HG03439 (cell line): ENCODE data around the gene LSG1.
"Not testable (repeated sequence)": the region's sequence is repeated elsewhere in the genome, so short reads cannot be mapped to it uniquely, and the experiment has no call there.

Experiments
- ATAC-seq: cut with Tn5 transposase; IDR thresholded peaks from one replicate; pipeline ENCODE4 v1.9.1; 2021; ENCODE audit warnings: mild to moderate bottlenecking, moderate library complexity; ENCODE audit not compliant: unreplicated experiment

The LSG1 gene

DNA sequence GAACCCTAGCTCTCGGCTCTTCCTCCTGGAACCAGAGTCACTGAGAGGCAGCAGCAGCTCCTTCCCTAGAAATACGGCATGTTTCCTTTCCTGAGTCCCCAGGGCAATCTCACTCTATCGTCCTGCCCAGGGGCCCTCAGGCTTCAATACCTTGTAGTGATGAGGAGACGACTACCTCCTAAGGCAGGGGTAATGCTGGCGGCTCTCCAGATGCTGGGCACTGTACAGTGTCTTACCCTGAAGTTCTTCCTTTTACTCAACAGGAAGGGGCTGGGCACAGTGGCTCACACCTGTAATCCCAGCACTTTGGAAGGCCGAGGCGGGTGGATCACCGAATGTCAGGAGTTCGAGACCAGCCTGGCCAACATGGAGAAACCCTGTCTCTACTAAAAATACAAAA lies 52.2 kb downstream of the LSG1 start:
- no peak for ATAC-seq

DNA sequence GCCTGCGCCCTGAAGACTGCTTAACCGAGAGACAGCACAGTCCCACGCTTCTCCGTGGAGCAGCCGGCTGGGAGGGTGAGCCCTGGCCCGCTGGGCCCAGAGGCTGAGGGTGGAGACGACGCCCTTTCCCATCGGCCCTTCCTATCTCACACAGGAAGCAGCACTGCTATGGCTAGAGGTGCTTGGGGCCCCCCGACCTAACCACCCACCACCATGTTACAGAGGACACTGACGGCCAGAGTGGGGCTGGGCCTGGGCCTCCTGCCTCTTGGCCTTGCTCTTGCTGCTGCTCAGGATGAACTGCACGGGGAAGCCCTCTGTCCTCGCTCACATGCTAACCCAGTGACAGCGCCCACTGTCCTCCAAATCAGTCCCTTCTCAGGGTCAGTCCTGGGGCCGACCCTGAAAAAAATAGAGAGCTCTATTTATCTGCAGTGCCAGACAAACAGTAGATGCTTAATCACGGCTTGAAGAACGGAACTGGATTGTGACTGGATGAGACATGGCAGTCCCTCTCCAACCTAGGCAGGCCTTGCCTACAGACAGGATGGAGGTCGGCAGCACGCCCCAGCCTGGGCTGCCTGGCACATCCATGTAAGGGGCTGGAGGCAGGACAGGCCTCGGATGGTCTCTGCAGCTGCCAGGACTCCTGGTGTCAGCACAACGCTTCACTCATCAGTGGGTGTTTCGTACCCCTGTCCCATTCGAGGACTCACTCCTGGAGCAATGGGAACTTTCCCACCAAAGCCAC lies 53.0 kb downstream of the LSG1 start:
- no peak for ATAC-seq

DNA sequence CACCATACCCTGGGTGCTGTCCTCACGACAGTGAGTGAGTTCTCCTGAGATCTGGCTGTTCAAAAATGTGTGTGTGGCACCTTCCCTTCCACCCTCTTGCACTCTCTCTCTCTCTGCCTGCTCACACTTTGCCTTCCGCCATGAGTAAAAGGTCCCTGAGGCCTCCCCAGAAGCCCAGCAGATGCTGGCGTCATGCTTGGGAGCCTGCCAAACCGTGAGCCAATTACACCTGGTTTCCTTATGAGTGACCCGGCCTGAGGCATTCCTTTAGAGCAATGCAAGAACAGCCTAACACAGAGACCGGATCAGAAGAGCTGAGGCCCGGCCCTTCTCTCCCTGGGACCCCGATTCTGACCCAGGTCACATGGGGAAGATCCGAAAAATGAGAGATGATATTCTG lies 54.2 kb downstream of the LSG1 start:
- ATAC-seq, result no peak

DNA sequence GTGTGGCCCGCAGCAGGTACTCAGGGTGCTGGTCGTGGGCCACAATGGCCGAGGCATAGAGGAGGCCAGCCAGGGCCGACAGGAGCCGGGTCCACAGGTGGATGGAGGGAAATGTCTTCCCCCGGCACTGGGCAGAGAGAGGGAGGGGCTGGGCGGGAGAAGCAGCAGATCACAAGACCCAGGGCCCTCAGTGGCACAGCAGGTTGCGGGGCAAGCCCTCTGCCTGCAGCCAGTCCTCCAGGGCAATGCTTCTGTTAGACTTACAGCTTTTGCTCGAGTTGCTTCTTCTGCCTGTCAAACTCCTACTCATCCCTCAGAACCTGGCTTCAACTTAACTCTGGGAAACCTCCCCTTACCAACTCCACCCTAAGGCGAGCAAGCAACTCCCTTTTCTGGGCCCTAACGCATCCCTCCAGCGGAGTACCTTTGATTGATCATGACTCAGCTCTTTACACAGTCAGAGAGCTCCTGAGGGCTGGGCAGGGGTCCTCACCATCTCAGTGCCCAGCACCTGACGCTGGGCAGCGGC lies 54.8 kb downstream of the LSG1 start:
- no peak for ATAC-seq

DNA sequence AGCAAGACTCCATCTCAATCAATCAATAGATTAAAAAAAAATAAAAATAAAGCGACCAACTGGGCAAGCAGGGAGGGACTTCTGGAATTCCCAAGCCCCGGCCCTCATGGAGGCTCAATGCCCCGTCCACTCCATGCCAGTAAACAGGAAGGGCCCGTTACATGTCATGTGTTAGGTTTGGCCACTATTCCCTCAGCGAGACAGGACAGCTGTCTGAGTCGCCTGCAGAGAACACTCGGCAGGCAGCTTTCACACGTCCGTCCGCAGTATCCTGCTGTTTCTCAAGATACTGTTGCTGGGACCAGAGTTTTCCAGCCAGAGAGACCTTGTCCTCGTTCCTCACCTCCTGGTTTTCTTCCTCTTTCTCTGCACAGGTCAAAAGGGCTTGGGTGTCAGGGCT lies 56.8 kb downstream of the LSG1 start:
- ATAC-seq, result no peak

DNA sequence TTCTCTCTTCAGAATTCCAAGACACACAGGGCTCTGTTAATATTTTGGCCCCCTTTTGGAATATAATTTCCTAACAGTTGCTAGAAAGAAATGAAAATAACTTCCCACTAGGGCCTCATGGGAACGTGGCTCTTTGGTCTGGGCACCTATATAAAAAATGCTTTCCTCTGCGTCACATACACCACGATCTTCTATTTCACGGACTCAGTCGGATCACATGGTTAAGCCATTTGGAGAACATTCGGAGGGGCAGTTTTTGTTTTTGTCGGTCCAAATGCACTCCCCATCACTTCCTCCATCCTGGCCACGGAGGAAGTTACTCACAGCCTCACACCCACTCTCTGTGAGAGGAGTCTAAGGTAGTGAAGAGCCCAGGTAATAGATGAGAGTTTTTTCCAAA lies 59.8 kb downstream of the LSG1 start:
- ATAC-seq, result no peak

DNA sequence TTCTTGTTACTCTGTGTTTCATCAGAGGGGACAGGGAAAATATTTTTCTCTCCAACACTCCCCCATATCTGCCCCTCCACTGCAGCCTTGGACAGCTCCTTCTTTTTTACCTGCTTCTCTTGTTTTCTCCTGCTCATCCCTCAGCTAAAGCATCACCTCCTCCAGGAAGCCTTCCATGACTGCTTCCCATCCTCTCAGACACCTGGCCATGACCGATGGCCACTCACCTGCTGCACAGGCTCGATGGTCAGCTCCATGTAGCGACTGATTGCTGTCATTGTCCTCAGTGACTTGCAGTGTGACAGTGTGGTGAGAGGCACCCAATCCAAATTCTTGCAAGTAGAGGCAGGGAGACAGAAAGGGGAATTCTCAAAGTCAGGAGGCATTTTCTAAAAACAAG lies 61.3 kb downstream of the LSG1 start:
- no peak for ATAC-seq

DNA sequence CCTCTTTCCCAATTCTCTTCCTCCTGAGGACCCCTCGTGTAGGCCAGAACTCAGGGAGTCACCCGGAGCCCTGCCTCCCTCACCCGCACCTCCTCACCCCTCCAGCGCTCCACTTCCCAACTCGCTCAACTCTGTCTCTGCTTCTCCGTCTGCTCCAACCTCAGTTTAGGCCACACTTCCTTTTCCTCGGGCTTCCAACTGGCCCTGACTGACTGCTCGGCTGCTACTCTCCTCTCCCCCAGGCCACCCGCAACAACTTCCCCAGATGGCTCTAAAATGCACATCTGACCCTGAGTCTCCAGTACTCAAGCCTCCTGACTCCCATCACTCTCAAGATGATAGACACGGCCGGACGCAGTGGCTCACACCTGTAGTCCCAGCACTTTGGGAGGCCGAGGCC lies 62.4 kb downstream of the LSG1 start:
- no peak for ATAC-seq

DNA sequence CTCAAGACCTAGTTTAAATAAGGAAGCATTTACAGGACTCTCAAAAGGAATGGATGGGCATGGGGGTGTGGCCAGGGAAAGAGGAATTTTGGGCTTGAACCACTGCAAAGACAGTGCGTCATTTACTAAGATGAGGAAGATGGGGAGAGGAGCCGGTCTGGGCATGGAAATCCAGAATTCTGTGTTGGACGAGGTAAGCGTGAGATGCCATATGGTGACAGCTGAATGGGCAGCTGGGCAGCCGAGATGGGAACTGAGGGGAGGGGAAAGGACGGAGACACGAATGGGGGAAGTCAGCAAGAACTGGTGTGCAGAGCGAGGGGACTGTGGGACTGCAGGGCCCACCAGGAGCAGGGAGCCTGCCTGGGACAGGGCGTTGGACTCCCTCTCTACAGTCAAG lies 63.0 kb downstream of the LSG1 start:
- no peak for ATAC-seq

DNA sequence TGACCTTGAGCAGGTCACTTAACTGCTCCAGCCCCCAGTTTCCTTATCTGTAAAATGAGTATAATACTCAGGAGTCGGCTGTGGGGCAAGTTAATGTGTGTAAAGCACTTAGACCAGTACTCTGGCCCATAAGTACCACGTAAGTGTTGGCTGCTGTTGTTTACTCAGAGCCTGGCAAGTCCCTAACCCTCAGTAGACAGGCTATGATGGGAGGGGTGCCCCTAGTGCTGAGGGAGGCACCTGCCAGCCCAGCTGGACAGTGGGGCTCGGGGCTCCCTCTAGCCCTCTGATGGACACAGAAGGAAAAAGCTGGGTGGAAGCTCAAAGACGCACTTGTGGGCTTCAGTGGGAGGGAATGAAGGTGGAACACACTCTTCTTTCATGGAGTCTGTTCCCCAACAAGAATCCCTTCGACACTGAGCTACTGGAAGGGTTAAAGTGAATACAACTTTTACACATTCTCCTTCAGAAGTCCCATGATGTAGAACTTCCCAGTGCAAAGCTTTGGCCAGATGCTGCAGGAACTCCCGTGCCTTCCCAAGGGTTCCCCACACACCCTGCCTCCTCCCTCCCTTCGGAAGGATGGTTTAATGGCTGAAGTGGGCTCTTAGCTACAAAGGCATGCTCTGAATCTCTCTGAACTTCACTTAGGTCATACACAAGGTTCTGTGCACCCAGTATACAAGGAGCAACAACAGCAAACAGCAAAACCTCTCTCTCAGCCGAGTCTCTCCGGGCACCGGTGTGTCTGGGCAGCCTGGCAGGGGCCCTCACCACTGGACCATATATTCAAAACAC lies 64.2 kb downstream of the LSG1 start:
- no peak for ATAC-seq

DNA sequence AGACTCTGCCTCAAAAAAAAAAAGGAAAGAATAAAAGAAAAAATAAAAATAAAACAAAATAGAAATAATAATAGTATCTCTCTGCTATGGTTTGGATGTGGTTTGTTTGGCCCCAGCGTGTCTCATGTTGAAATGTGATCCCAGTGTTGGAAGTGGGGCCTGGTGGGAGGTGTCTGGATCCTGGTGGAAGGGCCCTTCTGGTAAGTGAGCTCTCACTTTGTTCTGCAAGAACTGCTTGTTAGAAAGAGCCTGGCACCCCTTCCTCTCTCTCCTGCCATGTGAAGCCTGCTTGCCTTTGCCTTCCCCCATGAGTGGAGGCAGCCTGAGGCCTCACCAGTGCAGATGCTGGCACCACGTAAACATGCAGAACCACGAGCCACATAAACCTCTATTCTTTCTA lies 65.0 kb downstream of the LSG1 start:
- no peak for ATAC-seq

DNA sequence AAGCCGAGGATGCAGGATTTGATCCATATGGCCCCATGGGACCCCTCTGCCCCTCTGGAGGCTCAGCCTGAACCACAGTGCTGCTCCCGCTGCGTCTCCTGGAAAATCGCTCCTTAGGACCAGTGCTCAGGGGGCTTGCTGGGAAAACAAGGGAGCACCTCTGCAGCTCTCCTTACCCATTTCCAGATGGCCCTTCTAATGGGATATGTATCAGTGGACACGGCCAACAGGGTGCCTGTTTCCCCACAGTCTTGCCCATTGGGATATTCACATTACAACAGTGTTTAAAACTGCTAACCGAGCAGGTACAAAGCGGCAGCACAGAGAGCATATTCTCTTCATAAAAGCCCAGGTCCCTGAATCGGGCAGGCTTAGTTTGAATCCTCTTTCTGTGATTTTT lies 65.8 kb downstream of the LSG1 start:
- ATAC-seq, result no peak

DNA sequence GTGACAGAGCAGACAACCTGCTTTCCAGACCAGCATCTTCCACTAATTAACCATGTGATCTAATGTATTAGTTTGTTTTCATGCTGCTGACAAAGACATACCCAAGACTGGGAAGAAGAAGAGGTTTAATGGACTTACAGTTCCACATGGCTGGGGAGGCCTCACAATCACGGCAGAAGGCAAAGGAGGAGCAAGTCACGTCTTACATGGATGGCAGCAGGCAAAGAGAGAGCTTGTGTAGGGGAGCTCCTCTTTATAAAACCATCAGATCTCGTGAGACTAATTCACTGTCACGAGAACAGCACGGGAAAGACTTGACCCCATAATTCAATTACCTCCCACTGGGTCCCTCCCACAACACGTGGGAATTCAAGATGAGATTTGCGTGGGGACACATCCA lies 66.7 kb downstream of the LSG1 start:
- ATAC-seq, result not testable (repeated sequence)

DNA sequence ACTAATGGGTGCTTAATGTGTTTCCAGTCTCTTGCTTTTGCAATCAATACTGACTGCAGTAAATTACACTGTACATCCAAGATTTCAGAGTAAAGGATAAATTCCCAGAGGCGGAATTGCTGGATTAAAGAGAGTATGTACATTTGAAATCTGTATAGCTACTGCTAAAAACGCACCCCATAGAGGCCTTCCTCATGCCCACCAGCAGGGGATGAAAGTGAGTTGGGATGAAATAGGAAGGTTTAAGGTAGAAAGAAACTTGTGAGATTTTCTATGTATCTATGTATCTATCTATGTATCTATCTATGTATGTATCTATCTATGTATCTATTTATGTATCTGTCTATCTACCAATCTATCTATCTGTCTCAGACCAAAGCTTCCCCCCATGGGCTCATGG lies 67.2 kb downstream of the LSG1 start:
- ATAC-seq, result no peak

DNA sequence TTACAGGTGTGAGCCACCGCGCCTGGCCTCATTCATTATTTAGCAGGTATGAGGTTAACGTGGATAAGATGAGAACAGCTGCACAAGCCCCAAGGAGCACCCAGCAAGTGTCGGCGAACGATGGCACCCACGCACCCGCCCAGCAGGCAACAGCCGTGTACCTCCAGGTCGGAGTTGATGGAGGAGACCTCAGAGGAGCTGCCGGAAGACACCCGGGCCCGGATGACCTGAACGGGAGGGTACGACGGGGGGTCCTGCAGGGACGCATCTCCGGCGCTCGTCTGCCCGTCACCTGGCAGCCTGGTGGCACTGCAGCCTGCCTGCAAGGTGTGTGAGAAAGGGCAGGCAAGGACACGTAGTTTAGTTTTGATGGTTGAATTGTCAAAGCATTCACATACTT lies 67.9 kb downstream of the LSG1 start:
- ATAC-seq, result no peak

DNA sequence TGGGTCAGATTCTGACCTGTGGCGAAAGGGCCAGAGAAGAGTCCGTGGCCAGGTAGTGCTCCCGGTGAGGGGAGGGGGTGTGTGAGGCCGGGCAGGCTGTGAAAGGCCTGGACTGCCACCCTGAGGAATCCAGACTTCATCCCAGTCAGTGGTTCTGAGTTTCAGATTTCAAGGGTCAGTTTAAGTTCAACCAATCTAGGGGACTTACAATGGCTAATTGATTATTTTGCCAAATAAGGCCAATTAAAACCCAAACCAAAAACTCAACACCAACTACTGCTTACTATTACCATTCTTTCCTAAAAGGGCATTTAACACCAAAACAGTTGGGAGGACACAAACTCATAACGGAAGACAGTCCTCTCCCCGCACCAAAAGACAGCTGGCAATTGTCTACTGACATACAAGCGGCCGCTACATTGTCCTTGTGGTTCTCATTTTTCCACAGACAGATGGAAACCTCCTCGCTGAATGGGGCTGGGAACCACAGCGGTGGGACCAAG lies 69.3 kb downstream of the LSG1 start:
- no peak for ATAC-seq

DNA sequence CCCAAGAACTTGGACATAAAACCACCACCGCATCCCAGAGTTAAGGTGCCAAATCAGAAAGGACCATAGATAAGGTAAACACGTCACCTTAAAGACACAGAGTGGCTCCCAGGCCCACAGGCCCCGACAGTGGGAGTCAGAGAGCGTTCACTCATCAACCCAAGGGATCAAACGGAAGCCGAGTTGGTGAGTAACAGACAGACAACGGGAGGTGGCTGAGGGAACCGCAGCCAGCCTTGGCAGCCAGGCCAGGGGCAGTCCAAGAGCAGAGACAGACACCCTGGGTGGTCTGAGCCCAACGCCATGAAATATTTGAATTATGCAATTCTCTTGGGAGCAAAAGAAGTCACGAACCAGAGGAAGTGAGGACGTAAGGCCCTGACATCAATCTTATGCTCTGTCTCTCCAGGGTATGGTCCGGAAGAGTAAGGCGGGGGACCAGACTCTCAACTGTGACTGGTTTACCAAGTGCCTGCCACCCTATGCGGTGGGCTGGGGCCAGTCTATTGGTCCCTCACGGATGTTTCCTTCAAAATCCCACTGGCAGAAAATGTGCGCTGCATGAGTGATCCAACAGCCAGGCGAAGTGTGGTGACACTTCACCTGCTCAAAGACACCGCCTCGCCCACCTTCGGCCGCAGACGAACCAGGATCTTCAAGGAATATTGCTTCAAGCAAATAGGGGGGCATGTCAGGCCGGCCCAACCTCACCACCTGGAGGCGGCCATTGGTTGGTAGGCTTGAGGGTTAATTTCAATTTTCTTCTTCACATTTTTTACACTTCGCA lies 73.0 kb downstream of the LSG1 start:
- ATAC-seq, result no peak

DNA sequence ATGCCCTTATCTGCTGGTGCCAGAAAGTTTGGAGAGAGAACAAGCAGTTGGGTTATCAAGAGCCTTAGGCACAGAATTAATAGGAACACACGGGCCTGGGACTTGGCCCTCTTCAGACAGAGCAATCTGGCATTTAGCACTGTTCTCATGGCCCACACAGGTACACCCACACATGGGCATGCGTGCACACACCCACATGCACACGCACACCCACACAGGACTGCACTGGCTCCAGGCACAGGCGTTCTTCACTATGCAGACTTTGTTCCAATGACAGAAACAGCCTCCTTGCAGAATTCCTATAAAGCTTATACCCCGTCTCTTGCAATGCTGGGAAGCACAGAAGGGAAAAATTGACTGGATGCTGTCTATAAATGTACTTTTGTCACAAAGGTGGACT lies 75.1 kb downstream of the LSG1 start:
- no peak for ATAC-seq

DNA sequence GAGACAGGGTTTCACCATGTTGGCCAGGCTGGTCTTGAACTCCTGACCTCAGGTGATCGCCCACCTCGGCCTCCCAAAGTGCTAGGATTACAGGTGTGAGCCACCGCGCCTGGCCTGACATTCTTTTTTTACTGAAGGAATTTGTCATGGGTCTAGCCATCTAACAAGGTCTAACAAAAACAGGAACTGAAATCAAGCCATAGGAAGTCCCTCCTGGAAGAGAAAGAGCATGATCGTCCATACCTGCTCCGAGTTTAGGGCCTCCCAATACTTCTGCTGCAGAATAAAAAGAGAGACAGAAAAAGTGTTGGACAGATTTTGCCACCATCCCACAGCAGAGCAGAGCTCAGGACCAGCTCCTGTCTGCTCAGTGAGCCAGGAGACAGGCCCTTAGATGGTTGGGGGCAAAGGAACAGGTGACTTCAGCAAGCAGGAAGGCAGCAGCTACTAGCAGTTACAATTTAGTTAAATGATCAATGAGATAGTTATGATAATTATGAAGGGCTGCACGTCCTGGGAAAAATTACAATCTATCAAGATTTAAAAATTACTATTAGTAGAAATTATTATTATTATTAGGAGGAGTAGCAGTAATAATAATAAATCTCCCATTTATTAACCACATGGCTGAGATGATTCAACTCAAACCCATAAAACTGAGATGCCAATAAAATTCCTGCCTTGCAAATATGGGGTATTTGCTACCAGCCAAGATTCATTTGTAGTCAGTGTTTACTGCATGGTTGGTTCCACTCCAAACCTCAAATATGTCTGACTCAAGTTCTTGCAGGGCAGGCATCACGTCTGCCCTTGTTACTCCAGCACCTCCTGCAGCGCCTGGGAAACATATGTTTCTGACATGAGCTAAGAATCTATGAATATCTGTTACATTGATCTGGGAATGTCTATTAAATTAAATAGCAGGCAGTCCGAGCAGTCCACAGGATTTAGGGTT lies 78.9 kb downstream of the LSG1 start:
- no peak for ATAC-seq
